Activated naive CD4-positive, alpha-beta T cell treated with anti-CD3 and anti-CD28 coated beads for 36 hours (primary cell): ENCODE results near the gene VEGFA. TPM values are rescaled to one million over a fixed set of nuclear protein-coding genes. Genes with fewer than 3 reads are reported as not detected.

ENCODE experiments used
- CTCF ChIA-PET: fragments of 350-600 bp; sonication (Branson Sonifier 250); formaldehyde crosslinking; loops from one replicate; lab custom pipeline; 2021; ENCODE audit warnings: antibody characterized with exemption; lab: Charles Lee
- DNase-seq: peaks from one replicate; pipeline ENCODE4 v3.0.0-alpha.2; 2020
- H3K27ac Mint-ChIP-seq: one replicate; pipeline ENCODE4 v1.8.0; 2021; ENCODE audit warnings: mild to moderate bottlenecking, mixed read lengths
- H3K27me3 Mint-ChIP-seq: one replicate; pipeline ENCODE4 v1.8.0; 2021; ENCODE audit warnings: low read depth, mixed read lengths
- H3K36me3 Mint-ChIP-seq: one replicate; pipeline ENCODE4 v1.8.0; 2021; ENCODE audit warnings: low read depth, mixed read lengths
- H3K4me1 Mint-ChIP-seq: one replicate; pipeline ENCODE4 v1.8.0; 2021; ENCODE audit warnings: low read depth, mixed read lengths
- H3K4me3 Mint-ChIP-seq: one replicate; pipeline ENCODE4 v1.8.0; 2021; ENCODE audit warnings: mild to moderate bottlenecking, moderate library complexity, mixed read lengths
- H3K9me3 Mint-ChIP-seq: one replicate; pipeline ENCODE4 v1.8.0; 2021; ENCODE audit warnings: mixed read lengths
- intact Hi-C: fragments of 100-400 bp; cut with micrococcal nuclease; formaldehyde crosslinking; loops from one replicate; pipeline ENCODE4 v1.15.1; 2023
- total RNA-seq, 2 experiments: library from RNA; stranded (reverse); gene quantifications; one replicate each; pipeline ENCODE4 v1.2.3, GENCODE V29; 2021

The VEGFA gene
- 10 to 100 TPM; 35.9 to 37.3 TPM for total RNA-seq

DNA sequence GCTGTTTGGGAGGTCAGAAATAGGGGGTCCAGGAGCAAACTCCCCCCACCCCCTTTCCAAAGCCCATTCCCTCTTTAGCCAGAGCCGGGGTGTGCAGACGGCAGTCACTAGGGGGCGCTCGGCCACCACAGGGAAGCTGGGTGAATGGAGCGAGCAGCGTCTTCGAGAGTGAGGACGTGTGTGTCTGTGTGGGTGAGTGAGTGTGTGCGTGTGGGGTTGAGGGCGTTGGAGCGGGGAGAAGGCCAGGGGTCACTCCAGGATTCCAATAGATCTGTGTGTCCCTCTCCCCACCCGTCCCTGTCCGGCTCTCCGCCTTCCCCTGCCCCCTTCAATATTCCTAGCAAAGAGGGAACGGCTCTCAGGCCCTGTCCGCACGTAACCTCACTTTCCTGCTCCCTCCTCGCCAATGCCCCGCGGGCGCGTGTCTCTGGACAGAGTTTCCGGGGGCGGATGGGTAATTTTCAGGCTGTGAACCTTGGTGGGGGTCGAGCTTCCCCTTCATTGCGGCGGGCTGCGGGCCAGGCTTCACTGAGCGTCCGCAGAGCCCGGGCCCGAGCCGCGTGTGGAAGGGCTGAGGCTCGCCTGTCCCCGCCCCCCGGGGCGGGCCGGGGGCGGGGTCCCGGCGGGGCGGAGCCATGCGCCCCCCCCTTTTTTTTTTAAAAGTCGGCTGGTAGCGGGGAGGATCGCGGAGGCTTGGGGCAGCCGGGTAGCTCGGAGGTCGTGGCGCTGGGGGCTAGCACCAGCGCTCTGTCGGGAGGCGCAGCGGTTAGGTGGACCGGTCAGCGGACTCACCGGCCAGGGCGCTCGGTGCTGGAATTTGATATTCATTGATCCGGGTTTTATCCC, at the start of gene VEGFA:
Gene VEGFA, plus strand, starts transcription at position 686 of the 846 bp plus-strand sequence.
- intact Hi-C loops: loop anchor here (1.0 to 2.0 kb wide), 11 partner anchors 35 to 357 kb away; partner anchors contain the start of genes GTPBP2, MRPL14, MRPS18A and TMEM63B
- no peaks in the 10 kb centered on the region for H3K9me3 Mint-ChIP-seq
- DNase-seq: peak; percentile 93
- peaks cover 18% of the 10 kb centered on the region for H3K4me1 Mint-ChIP-seq
- H3K27ac Mint-ChIP-seq: peak within 1 kb of the TSS; percentile 83
- H3K4me3 Mint-ChIP-seq: peak within 1 kb of the TSS; percentile 97
- H3K27me3 Mint-ChIP-seq: no peaks in the 10 kb centered on the region
- peaks cover 11% of the 10 kb centered on the region for H3K36me3 Mint-ChIP-seq
- CTCF ChIA-PET: interaction anchor here (0.7 to 4.5 kb wide), 33 partner anchors 8 to 472 kb away, joined by 3 to 45 read pairs (median 4); partner anchors contain the start of gene MRPS18A

DNA sequence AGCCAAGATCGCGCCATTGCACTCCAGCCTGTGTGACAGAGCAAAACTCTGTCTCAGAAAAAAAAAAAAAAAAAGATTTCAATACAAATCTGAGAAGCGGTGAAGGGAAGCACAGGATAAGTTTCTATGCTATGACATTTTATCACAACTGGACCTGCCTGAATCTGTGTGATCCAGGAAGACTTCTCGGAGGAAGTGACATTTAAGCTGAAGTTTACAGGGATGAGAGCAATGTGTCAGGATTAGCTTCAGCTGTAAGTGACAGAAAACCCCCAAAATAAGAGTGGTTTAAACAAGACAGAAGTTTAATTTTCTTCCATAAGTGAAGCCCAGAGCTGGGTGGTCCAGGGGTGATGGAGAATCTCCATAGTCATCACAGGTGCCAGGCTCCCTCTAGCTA, 49.0 kb upstream of the VEGFA start:
- no peak overlapping the region for H3K27ac Mint-ChIP-seq
- CTCF ChIA-PET: interaction anchor here (0.6 to 5.5 kb wide), 6 partner anchors 48 to 358 kb away, joined by 3 to 28 read pairs (median 6); partner anchors contain the start of gene VEGFA
- H3K4me1 Mint-ChIP-seq: peaks cover 23% of the 10 kb centered on the region
- no peaks in the 10 kb centered on the region for H3K27me3 Mint-ChIP-seq
- H3K9me3 Mint-ChIP-seq: no peaks in the 10 kb centered on the region
- no peaks in the 10 kb centered on the region for H3K36me3 Mint-ChIP-seq
- no peak for DNase-seq
- intact Hi-C loops: no loop called here
- H3K4me3 Mint-ChIP-seq: no peak overlapping the region

DNA sequence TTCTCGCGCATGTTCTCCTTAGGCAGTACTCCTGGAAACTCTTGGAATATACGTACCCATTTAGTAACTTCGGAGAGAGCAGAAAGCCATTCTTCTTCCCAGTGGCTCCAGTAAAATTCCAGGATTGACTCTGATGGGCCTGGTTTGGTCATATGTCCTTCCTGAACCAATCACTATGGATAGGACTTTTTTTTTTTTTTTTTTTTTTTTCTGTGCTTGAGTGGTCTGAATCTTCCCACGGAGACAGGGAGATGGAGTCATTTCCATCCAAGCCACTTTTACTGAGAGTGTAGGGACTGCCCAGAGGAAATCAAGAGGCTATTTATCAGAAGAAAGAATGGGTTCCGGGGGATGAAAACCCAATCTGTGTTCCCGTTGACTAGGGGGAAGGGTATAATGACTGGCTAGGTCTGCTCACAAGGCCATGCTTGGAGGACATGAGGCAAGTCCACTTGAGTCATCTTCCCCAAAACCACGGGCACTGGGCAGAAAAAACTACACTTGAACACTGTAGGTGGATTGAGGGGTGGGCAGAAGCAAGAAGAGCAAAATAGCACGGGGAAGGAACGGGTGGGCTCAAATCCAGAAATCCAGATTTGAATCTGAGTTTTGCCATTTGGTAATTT, 47.0 kb upstream of the VEGFA start:
- no peaks in the 10 kb centered on the region for H3K27me3 Mint-ChIP-seq
- CTCF ChIA-PET: interaction anchor here (1.1 to 5.5 kb wide), 5 partner anchors 11 to 591 kb away, joined by 3 to 38 read pairs (median 6); no protein-coding TSS in a partner anchor
- no peaks in the 10 kb centered on the region for H3K9me3 Mint-ChIP-seq
- no peak overlapping the region for H3K4me3 Mint-ChIP-seq
- H3K27ac Mint-ChIP-seq: no peak overlapping the region
- no peaks in the 10 kb centered on the region for H3K36me3 Mint-ChIP-seq
- intact Hi-C loops: loop anchor here (2.0 kb wide), 1 partner anchor 230 kb away; no protein-coding TSS in a partner anchor
- H3K4me1 Mint-ChIP-seq: peaks cover 23% of the 10 kb centered on the region
- DNase-seq: no peak

DNA sequence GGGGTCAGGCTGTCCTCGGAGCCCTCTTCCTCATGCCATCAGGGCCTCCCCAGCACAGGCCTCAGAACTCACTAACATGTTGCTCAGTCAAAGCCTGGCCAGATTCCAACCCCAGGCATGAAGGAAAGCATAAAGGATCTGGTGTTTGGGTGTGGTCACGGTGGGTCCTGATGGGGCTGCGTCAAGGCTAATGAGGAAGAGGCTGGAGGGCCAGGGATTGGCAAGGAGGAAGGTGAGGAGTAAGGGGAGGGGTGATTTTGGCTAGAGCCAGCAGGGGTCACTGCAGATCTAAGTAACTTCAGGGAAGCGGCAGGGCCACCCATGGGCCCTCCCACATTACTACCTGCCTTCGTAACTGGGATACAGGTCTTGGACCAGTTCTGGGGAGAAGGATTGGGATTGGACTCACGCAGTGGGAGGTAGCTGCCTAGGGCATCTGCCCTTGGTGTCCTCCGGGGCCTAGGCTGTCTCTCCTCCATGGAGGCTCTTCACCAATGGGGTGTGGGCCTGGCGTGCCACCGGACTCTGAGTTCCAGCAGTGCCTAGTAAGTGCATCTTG, 46.2 kb upstream of the VEGFA start:
- Mint-ChIP-seq H3K36me3 (no peaks in the 10 kb centered on the region), H3K9me3 (peaks cover under 1% of the 10 kb centered on the region), H3K4me1 (peaks cover 23% of the 10 kb centered on the region), H3K27me3 (no peaks in the 10 kb centered on the region), H3K4me3 (peak overlapping the region; percentile 72), H3K27ac (no peak overlapping the region)
- DNase-seq: peak; percentile 90
- CTCF ChIA-PET: interaction anchor here (0.6 to 5.5 kb wide), 22 partner anchors 10 to 590 kb away, joined by 3 to 38 read pairs (median 4); partner anchors contain the start of gene VEGFA
- intact Hi-C loops: loop anchor here (1.0 to 2.0 kb wide), 8 partner anchors 34 to 355 kb away; partner anchors contain the start of gene MRPS18A

DNA sequence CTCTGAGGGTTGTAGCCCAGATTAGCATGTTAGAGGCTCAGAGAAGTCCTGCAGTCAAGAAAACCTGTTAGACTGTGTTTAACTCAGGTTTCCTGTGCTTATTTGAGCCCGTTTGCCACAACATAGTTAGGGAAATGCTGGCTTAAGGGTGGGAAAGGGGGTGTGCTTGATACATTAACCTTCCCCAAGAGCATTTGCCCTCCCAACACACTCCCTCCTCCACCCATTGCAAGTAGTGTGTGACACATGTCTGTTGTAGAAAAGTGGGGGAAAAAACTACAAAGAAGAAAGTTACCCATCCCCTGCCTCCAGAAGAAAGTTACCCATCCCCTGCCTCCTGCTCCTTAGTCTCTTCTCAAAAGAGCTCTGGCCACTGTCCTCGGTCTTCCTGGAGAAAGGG, 45.7 kb upstream of the VEGFA start:
- Mint-ChIP-seq H3K36me3 (no peaks in the 10 kb centered on the region), H3K4me1 (peaks cover 23% of the 10 kb centered on the region), H3K4me3 (peak overlapping the region; percentile 72), H3K9me3 (peaks cover 4% of the 10 kb centered on the region), H3K27me3 (no peaks in the 10 kb centered on the region), H3K27ac (peak overlapping the region; percentile 87)
- intact Hi-C loops: loop anchor here (1.0 to 2.0 kb wide), 7 partner anchors 34 to 355 kb away; partner anchors contain the start of gene MRPS18A
- DNase-seq: no peak
- CTCF ChIA-PET: interaction anchor here (0.6 to 5.5 kb wide), 27 partner anchors 10 to 532 kb away, joined by 3 to 38 read pairs (median 4); partner anchors contain the start of gene VEGFA

DNA sequence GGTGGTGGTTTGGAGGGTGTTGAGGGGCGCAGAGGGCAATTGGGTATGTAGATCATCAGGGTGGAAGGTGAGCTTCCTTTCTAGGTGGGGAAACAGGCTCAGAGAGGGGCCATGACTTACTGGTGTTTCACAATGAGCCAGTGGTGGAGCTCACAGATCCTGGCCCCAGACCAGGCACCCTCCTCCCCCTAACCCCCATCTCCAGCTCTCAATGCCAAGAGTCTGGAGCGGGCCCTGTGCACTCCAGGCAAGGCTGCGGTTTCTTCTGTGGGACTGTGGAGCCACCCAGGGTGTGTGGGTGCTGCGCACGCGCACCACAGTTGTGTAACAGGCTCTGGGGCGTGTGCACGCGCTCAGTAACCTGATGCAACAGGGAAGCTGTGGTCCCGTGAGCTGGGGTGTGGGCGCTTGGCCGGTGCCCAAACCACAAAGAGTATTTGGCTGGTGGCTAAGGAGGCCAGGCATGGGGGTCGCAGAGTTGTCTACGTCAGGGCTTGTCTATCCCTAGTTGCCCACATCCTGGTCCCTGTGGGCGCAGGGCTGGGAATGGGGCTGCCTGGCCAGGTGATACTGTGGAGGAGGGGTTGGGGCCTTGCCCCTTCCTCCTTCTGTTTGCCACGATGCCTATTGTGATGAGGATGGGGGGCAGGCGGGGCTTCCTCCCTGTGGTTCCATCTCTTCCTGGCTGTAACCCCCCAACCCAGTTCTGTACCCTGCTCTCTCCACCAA, 44.9 kb upstream of the VEGFA start:
- intact Hi-C loops: loop anchor here (1.0 to 2.0 kb wide), 10 partner anchors 9 to 354 kb away; partner anchors contain the start of gene MRPS18A
- peak overlapping the region; percentile 87 for H3K27ac Mint-ChIP-seq
- H3K27me3 Mint-ChIP-seq: no peaks in the 10 kb centered on the region
- peaks cover 4% of the 10 kb centered on the region for H3K9me3 Mint-ChIP-seq
- peak overlapping the region; percentile 72 for H3K4me3 Mint-ChIP-seq
- H3K36me3 Mint-ChIP-seq: no peaks in the 10 kb centered on the region
- CTCF ChIA-PET: interaction anchor here (0.6 to 5.5 kb wide), 24 partner anchors 9 to 532 kb away, joined by 3 to 38 read pairs (median 4); partner anchors contain the start of gene VEGFA
- DNase-seq: peak; percentile 91
- H3K4me1 Mint-ChIP-seq: peaks cover 23% of the 10 kb centered on the region

DNA sequence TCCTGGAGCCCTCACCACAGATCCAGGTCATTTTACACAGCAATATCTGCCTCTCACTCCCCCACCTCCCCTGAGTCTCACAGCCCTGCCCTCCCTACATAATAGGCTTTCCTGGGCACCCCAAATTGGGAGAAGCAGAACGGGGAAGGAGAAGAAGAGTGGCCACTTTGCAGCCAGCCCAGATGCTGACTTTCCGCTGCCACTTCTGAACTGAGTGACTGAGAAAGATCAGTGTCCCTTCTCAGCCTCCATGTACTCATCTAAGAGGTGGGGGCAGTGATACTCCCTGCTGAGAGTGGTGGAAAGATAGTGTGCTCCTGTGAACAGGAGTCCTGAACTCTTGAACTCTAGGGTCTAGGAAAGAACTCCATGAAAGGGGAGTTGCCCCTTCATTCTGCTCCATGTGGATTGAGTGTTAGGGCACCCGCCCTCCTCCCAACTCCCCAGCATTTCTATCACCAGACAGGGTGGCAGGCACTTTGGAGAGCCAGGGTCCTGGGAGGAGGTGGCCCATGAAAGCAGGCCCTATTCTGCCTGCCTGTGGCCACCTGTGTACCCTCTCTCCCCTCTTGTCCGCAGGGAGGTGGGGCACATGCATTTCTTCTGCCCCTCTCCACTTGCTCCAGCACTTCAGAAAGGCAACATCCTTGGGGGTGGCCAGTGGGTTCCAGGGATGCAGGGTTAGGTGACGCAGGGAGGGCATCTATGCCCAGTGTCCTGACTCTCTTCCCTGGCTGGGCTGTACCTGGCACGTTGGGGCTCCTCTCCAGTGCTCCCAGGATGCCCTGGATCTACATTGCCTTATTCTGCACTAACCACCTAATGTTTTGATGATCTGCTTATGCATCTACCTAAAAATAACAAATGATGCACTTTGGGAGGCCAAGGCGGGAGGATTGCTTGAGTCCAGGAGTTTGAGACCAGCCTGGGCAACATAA, 44.1 kb upstream of the VEGFA start:
- Mint-ChIP-seq H3K9me3 (peaks cover 9% of the 10 kb centered on the region), H3K4me3 (peak overlapping the region; percentile 54), H3K4me1 (peaks cover 23% of the 10 kb centered on the region), H3K36me3 (no peaks in the 10 kb centered on the region), H3K27ac (peak overlapping the region; percentile 87), H3K27me3 (no peaks in the 10 kb centered on the region)
- DNase-seq: peak; percentile 18
- intact Hi-C loops: loop anchor here (1.0 to 2.0 kb wide), 4 partner anchors 8 to 96 kb away; partner anchors contain the start of gene MRPS18A
- CTCF ChIA-PET: interaction anchor here (0.9 to 5.5 kb wide), 8 partner anchors 16 to 353 kb away, joined by 3 to 38 read pairs (median 12); partner anchors contain the start of gene VEGFA

DNA sequence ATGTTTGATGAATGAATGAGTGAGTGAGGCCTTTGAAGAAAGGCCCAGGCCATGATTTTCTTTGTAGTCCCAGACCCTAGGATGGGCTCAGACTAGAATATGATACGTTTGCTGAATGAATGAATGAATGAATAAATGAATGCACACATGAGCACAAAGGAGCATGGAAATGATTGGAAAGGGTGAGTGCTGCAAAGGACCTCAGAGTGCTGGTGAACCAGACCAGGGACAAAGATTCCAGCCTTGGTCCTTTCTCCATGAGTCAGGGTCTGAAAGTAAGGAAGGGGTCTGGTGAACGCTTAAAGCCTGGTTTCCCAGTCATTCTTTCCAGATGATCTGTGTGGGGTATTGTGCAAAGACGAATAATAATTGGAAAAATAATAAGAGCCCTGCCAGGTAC, 42.4 kb upstream of the VEGFA start:
- no peak for DNase-seq
- CTCF ChIA-PET: interaction anchor here (1.0 kb wide), 1 partner anchor 43 kb away, joined by 4 read pairs; the partner anchor contains the start of gene VEGFA
- Mint-ChIP-seq H3K36me3 (no peaks in the 10 kb centered on the region), H3K4me3 (no peak overlapping the region), H3K4me1 (peaks cover 26% of the 10 kb centered on the region), H3K27ac (no peak overlapping the region), H3K27me3 (no peaks in the 10 kb centered on the region), H3K9me3 (peaks cover 24% of the 10 kb centered on the region)
- intact Hi-C loops: no loop called here

DNA sequence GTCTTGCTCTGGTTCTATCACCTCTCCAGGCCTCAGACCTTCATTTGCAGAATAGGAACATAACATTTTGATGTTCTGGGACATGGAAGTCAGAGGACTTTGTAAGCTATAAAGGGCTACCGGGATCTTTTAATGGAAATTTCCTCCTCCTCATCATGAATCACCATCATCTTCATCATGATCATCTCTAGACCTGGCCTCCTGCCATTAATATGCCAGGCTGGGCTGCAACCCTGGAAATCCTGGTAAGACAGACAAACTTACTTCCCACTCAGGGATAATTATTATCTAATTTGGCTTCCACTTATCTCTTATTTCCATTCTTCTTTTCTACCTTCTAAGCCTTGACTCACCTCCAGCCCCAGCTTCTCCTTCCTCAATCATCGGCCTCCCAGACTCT, 41.4 kb upstream of the VEGFA start:
- no peaks in the 10 kb centered on the region for H3K27me3 Mint-ChIP-seq
- no peaks in the 10 kb centered on the region for H3K36me3 Mint-ChIP-seq
- H3K9me3 Mint-ChIP-seq: peaks cover 25% of the 10 kb centered on the region
- H3K4me1 Mint-ChIP-seq: peaks cover 31% of the 10 kb centered on the region
- no peak for DNase-seq
- no peak overlapping the region for H3K4me3 Mint-ChIP-seq
- CTCF ChIA-PET: interaction anchor here (1.0 kb wide), 1 partner anchor 42 kb away, joined by 4 read pairs; the partner anchor contains the start of gene VEGFA
- intact Hi-C loops: no loop called here
- H3K27ac Mint-ChIP-seq: no peak overlapping the region

DNA sequence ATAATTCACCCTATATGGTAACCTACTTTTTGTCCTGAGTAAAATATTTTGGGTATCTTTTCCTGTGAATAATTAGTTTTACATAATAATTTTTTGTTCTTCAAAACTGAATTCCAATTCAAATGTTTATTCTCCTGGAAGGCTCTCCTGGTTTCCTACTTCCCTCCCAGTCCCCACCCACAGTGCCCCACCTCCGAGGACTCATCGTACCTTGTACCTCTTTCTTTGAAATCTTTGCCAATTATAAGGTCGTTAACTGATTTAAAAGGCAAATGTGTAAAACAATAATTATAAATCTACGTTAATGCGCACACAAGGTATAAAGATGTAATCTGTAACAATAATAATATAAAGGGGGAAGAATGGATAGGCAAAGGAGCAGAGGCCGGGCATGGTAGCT, 40.5 kb upstream of the VEGFA start:
- Mint-ChIP-seq H3K27ac (no peak overlapping the region), H3K9me3 (peaks cover 25% of the 10 kb centered on the region), H3K4me3 (no peak overlapping the region), H3K27me3 (no peaks in the 10 kb centered on the region), H3K36me3 (no peaks in the 10 kb centered on the region), H3K4me1 (peaks cover 32% of the 10 kb centered on the region)
- intact Hi-C loops: no loop called here
- CTCF ChIA-PET: interaction anchor here (0.8 kb wide), 1 partner anchor 41 kb away, joined by 3 read pairs; no protein-coding TSS in a partner anchor
- no peak for DNase-seq
